GM18861 (cell line): ENCODE results near the gene CIAO2B.
"Not testable (repeated sequence)": the region's sequence is repeated elsewhere in the genome, so short reads cannot be mapped to it uniquely, and the experiment has no call there.

Source experiments
- ATAC-seq: cut with Tn5 transposase; IDR thresholded peaks from one replicate; pipeline ENCODE4 v1.9.1; 2021; ENCODE audit not compliant: unreplicated experiment

The CIAO2B gene

DNA sequence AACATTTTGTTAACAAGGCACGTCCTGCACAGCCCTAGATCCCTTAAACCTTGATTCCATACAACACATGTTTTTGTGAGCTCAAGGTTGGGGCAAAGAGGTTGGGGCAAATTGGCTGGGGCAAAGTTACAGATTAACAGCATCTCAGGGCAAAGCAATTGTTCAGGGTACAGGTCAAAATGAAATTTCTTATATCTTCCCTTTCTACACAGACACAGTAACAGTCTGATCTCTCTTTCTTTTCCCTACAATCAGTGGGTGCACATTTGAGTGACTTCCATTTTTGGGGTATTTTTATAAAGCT is 21.9 kb upstream of the CIAO2B start:
- ATAC-seq = not testable (repeated sequence)

DNA sequence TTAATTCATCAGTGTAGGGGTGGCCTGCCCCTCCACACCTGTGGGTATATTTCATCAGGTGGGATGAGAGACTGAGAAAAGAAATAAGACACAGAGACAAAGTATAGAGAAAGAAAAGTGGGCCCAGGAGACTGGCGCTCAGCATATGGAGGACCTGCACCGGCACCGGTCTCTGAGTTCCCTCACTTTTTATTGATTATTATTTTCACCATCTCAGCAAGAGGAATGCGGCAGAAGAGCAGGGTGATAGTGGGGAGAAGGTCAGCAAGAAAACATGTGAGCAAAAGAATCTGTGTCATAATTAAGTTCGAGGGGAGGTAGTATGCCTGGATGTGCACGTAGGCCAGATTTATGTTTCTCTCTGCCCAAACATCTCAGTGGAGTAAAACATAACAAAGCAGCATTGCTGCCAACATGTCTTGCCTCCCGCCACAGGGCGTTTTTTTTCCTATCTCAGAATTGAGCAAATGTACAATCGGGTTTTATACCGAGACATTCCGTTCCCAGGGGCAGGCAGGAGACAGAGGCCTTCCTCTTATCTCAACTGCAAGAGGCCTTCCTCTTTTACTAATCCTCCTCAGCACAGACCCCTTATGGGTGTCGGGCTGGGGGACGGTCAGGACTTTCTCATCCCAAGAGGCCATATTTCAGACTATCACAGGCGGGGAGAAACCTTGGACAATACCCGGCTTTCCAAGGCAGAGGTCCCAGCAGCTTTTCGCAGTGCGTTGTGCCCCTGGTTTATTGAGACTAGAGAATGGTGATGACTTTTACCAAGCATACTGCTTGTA is 21.4 kb upstream of the CIAO2B start:
- ATAC-seq = not testable (repeated sequence)

- ATAC-seq = no peak
Measured at GRCh38 chr16:66954097-66954659, 20.0 kb upstream of the CIAO2B start.

DNA sequence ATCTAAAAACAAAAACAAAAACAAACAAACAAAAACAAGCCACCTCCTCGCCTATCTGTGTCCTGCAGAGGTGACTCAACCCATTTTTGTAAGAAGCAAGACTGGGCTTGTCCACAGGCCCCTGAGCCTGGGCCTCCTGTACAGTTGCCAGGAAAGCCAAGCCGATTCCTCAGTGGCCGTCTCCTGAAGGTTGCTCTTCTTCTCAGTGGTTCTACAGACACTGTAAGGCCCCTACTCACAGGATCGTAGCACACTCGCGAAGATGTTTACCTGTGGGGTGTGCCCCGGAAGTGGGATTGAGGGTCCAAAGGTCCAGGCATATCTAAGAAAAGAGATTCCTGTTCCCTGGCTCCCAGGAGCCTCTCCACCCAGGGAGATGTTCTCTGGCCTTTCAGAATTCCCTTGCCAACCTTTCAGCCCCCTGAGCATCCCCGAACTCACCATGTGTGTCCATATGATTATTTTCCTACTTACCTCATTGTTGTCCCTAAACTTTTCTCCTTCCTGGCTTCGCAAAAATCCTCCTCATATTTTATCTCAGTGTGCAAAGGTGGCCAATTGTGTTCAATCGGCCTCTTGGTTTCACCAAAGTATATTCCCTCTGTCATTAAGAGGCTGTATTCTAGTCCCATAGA is 19.4 kb upstream of the CIAO2B start:
- ATAC-seq = no peak

DNA sequence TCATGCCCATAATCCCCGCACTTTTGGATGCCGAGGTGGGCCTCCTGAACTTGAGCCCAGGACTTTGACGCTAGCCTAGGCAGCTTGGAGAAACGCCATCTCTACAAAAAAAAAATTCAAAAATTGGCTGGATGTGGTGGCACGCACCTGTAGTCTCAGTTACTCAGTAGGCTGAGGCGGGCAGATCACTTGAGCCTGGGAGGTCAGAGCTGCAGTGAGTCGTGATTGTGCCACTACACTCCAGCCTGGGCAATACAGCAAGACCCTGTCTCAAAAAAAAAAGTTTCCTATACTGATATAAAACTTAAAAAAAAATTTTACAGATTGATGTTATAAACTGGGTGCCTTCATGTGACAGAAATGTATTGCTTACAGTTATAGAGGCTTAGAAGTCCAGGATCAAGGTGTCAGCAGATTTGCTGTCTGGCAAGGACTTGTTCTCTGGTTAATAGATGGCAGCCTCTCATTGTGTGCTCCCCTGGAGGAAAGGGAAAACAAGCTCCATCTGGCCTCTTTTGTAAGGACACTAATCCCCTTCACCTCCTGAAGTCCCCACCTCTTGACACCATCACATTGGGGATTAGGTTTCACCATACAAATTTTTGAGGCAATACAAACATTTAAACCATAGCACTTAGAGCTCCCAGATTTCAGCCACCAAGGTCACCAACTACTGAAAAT is 18.4 kb upstream of the CIAO2B start:
- ATAC-seq = no peak

DNA sequence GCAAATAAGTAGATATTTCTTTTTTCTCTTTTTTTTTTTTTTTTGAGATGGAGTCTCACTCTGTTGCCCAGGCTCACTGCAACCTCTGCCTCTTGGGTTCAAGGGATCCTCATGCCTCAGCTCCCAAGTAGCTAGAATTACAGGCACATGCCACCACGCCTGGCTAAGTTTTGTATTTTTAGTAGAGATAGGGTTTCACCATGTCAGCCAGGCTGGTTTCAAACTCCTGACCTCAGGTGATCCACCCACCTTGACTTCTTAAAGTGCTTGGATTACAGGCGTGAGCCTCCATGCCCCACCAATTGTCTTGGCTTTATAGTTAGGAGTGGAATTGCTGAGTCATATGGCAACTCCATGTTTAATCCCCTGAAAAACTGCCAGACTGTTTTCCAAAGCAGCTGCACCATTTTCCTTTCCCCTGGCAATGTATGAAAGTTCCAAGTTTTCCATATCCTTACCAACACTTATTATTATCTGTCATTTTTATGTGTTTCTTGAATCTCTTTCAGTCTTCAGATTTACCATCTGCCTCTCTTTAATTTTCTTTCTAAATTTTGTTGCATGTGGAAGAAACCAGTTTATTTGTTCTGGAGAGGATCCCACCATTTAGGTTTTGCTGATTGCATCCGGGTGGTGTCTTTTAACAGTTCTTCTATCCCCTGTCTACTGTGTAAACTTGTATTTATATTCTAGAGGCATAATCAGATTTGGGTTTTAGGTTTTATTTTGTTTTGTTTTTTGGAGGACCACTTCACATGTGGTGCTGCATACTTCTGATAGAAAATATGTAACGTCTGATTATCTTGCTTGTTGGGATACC is 17.0 kb upstream of the CIAO2B start:
- ATAC-seq = no peak

- no peak for ATAC-seq
Measured at GRCh38 chr16:66950437-66950836, 16.2 kb upstream of the CIAO2B start.

GRCh38 chr16:66949472-66949871 is 15.3 kb upstream of the CIAO2B start:
- no peak for ATAC-seq

DNA sequence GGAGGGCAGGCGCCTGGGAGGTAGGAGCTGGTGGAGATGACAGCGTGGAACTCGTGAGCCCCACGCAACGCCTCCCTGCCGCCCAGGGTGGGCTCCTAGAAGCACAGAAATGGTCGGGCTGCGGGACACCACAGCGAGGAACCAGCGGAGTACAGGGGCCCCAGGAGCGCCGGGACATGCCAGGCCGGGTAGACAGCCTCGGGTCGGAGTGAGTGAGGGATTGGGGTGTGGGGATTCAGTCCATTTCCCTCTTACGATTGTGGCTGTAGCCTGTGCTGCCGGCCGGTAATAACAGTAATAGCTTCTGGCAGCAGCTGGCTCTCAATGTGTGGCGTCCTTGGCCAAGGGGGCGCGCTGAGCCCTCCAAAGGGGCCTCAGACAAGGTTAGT is 14.6 kb upstream of the CIAO2B start:
- no peak for ATAC-seq

GRCh38 chr16:66948134-66948836 is 14.1 kb upstream of the CIAO2B start:
- no peak for ATAC-seq

DNA sequence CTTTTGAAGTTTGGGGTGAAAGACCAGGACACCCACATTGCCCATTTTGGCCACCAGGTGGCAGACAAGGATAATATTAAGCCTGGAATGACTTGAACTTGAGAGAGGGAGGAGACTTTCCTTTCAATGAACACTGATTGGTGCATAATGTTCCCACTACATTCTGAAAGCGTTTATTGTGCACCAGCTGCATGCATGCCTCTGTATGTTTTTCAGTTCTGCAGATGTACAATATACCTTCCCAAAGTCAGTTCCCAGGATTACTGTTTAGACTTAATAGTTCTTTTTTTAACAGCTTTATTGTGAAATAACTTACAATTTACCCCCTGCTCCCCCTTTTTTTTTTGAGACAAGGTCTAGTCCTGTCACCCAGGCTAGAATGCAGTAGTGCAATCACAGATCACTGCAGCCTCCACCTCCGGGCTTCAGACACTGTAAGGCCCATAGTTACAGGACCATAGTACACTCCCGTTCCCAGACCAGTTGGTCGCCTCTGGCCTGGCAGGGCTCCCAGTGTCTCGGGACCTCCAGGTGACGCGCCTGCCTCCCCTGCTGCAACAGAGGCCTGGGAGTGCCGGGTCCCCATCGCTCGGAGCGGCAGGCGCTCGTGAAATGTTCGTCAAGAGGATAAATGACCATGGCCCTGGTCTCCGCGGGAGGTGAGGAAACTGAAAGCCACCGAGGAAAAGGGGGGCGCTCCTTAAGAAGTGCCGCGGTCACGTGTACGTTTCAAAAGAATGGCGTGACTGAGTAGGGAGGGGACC is 13.3 kb upstream of the CIAO2B start:
- peak; percentile 57 for ATAC-seq

GRCh38 chr16:66946974-66947301 is 12.7 kb upstream of the CIAO2B start:
- no peak for ATAC-seq

GRCh38 chr16:66946541-66946940 is 12.3 kb upstream of the CIAO2B start:
- no peak for ATAC-seq

GRCh38 chr16:66945939-66946338 is 11.7 kb upstream of the CIAO2B start:
- no peak for ATAC-seq

DNA sequence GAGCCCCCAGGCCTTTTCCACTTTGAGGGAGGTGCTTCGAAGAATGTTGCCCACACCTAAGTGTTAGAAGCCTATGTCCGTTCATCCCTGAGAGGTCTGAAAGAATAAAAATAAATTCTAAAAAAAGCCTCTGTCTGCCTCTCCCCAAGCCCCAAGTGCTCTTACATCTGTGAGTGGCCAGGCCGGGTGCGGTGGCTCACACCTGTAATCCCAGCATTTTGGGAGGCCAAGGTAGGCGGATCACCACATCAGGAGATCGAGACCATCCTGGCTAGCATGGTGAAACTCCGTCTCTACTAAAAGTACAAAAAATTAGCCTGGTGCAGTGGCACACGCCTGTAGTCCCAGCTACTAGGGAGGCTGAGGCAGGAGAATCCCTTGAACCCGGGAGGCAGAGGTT is 10.8 kb upstream of the CIAO2B start:
- not testable (repeated sequence) for ATAC-seq

DNA sequence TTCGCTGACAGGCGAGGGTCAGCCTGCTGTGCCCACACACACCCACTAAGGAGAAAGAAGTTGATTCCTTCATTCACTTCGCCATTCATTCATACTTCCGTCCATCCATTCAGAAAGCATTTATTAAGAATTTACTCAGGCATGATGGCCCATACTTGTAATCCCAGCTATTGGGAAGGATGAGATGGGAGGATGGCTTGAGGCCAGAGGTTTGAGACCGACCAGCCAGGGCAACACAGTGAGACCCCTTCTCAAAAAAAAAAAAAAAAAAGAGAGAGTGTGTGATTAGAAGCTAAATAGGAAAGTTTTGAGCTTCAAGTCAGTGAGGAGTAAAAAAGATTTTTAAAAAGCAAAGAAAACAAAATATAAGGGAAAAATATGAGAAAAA is 9.8 kb upstream of the CIAO2B start:
- no peak for ATAC-seq

DNA sequence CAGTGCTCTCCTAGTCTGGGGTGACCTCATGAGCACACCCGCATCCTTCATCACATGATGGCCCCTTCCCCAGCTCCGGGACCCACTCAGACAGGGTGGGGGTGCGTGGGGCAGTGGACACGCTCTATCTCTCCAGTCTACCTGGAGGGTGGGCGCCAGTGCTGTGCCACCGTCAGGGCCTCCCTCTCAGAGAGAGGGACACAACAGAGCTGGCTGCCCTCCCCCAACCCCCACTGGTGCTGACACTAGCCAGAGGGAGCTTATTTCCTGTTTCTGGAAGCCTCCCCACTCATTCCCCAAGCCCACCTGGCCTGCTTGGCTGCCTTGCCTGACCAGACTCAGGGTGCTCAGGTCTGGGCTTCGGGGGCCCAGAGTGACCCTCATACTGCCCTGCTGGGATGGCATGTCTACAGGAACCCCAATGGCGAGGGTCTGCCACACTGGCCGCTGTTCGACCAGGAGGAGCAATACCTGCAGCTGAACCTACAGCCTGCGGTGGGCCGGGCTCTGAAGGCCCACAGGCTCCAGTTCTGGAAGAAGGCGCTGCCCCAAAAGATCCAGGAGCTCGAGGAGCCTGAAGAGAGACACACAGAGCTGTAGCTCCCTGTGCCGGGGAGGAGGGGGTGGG is 9.3 kb upstream of the CIAO2B start:
- no peak for ATAC-seq

- ATAC-seq = no peak
Measured at GRCh38 chr16:66942981-66943380, 8.8 kb upstream of the CIAO2B start.

- ATAC-seq = no peak
Measured at GRCh38 chr16:66940236-66940635, 6.0 kb upstream of the CIAO2B start.

DNA sequence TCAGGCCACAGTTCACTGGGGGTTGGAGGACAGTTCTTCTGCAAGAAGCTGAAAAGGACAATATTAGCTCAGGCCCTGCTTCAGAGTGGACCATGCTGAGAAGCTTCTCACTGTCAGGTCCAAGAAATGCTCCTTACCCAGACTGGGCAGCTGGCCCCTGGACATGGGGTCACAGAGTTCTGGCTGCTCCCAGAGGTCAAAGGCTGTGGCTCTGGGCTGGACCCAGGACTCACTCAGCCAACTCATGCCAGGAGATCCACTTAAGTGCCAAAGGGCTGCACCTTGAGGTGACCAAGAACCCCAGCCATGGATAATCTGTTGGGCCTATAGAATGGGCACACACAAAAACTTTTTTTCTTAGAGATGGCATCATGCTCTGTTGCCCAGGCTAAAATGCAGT is 5.2 kb upstream of the CIAO2B start:
- ATAC-seq = no peak
